Endodermal cell (in vitro differentiated cells): ENCODE results near the gene IL12RB2. TPM values are rescaled to one million over a fixed set of nuclear protein-coding genes. Genes with fewer than 3 reads are reported as not detected.

Experiments used
- DNase-seq: peaks from one replicate; pipeline ENCODE4 v3.0.0-alpha.2; 2017
- H3K27ac ChIP-seq: 2 replicates; pipeline ENCODE4 v1.5.1; 2013; ENCODE audit warnings: mild to moderate bottlenecking, low read depth, low read length, moderate library complexity
- H3K27me3 ChIP-seq: 2 replicates; pipeline ENCODE4 v1.6.1; 2013; ENCODE audit warnings: mild to moderate bottlenecking, low read length, moderate library complexity; ENCODE audit not compliant: insufficient read depth, control insufficient read depth, poor library complexity, severe bottlenecking
- H3K36me3 ChIP-seq: 2 replicates; pipeline ENCODE4 v1.7.0; 2013; ENCODE audit warnings: mild to moderate bottlenecking, low read length, moderate library complexity; ENCODE audit not compliant: control insufficient read depth, insufficient read depth
- H3K4me1 ChIP-seq: one replicate; pipeline ENCODE4 v1.7.0; 2013; ENCODE audit warnings: low read length; ENCODE audit not compliant: control insufficient read depth, insufficient read depth
- H3K4me3 ChIP-seq: 2 replicates; pipeline ENCODE4 v1.5.1; 2013; ENCODE audit warnings: mild to moderate bottlenecking, low read length, moderate library complexity
- H3K9ac ChIP-seq: 2 replicates; pipeline ENCODE4 v1.6.1; 2013; ENCODE audit warnings: mild to moderate bottlenecking, low read length, moderate library complexity; ENCODE audit not compliant: poor library complexity, severe bottlenecking; ENCODE audit errors: extremely low read depth
- H3K9me3 ChIP-seq: 2 replicates; pipeline ENCODE4 v1.6.1; 2013; ENCODE audit warnings: mild to moderate bottlenecking, low read length, moderate library complexity; ENCODE audit not compliant: control insufficient read depth
- H3K27ac Mint-ChIP-seq: 2 replicates; pipeline ENCODE4 v1.8.0; 2020; ENCODE audit warnings: mixed read lengths
- H3K27me3 Mint-ChIP-seq: 2 replicates; pipeline ENCODE4 v1.8.0; 2021; ENCODE audit warnings: mild to moderate bottlenecking, mixed read lengths; ENCODE audit not compliant: insufficient read depth
- H3K36me3 Mint-ChIP-seq: 2 replicates; pipeline ENCODE4 v1.8.0; 2020; ENCODE audit warnings: low read depth, mixed read lengths
- H3K4me1 Mint-ChIP-seq: 2 replicates; pipeline ENCODE4 v1.8.0; 2020; ENCODE audit warnings: mixed read lengths
- H3K4me3 Mint-ChIP-seq: 2 replicates; pipeline ENCODE4 v1.8.0; 2020; ENCODE audit warnings: mild to moderate bottlenecking, moderate library complexity, mixed read lengths
- H3K9me3 Mint-ChIP-seq: 2 replicates; pipeline ENCODE4 v1.8.0; 2020; ENCODE audit warnings: mild to moderate bottlenecking, mixed read lengths
- WGBS, 2 experiments: methylation state at CpG; one replicate each; pipeline versions ENCODE4 v1.1.5 to v1.1.7; 2013; ENCODE audit warnings: missing lambda C conversion rate in 2 of 2, mixed read lengths in 1 of 2; ENCODE audit not compliant: insufficient coverage in 1 of 2, insufficient read length in 1 of 2; 5-methylcytosine and 5-hydroxymethylcytosine counted together
- total RNA-seq, 2 donors: library from RNA; stranded (reverse); fragmentation: NEBNext Ultra II Directional in 1 of 2; extraction: Animal tissue kit (Norgen Biotek cat#: 25700) in 1 of 2; gene quantifications; 2 replicates in 1 of 2; 3 replicates in 1 of 2; pipeline ENCODE4 v1.2.1, GENCODE V29; 2021
- TF ChIP-seq, protein P1 (sequence below): fragments of 200-600 bp; sonication (generic); conservative IDR thresholded peaks from 2 replicates; pipeline ENCODE4 v1.5.0; 2021; ENCODE audit warnings: antibody characterized with exemption, mild to moderate bottlenecking

Gene IL12RB2
- total RNA-seq, 2 donors from 2014 or later: 0.29 TPM; not detected in 1

- no peak overlapping the region for H3K4me3 ChIP-seq
- H3K27me3 ChIP-seq: peaks cover 8% of the 10 kb centered on the region
- H3K27me3 Mint-ChIP-seq: peaks cover 15% of the 10 kb centered on the region
- H3K36me3 Mint-ChIP-seq: no peaks in the 10 kb centered on the region
- H3K9me3 Mint-ChIP-seq: no peaks in the 10 kb centered on the region
- H3K27ac Mint-ChIP-seq: no peak overlapping the region
- 84 to 93% methylated on average over 5 to 8 of the region's 8 CpGs for WGBS, 2 experiments
- no peak for DNase-seq
- H3K9ac ChIP-seq: no peak overlapping the region
- no peak overlapping the region for H3K4me3 Mint-ChIP-seq
- H3K4me1 ChIP-seq: no peaks in the 10 kb centered on the region
- no peaks in the 10 kb centered on the region for H3K4me1 Mint-ChIP-seq
- no peaks in the 10 kb centered on the region for H3K36me3 ChIP-seq
- TF ChIP-seq, protein P1, sequence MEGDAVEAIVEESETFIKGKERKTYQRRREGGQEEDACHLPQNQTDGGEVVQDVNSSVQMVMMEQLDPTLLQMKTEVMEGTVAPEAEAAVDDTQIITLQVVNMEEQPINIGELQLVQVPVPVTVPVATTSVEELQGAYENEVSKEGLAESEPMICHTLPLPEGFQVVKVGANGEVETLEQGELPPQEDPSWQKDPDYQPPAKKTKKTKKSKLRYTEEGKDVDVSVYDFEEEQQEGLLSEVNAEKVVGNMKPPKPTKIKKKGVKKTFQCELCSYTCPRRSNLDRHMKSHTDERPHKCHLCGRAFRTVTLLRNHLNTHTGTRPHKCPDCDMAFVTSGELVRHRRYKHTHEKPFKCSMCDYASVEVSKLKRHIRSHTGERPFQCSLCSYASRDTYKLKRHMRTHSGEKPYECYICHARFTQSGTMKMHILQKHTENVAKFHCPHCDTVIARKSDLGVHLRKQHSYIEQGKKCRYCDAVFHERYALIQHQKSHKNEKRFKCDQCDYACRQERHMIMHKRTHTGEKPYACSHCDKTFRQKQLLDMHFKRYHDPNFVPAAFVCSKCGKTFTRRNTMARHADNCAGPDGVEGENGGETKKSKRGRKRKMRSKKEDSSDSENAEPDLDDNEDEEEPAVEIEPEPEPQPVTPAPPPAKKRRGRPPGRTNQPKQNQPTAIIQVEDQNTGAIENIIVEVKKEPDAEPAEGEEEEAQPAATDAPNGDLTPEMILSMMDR: no peak
- H3K9me3 ChIP-seq: no peaks in the 10 kb centered on the region
- no peak overlapping the region for H3K27ac ChIP-seq
Measured at GRCh38 chr1:67313934-67314671, 6.4 kb downstream of the IL12RB2 start.

- no peak overlapping the region for H3K4me3 Mint-ChIP-seq
- Histone ChIP-seq H3K9ac (no peak overlapping the region), H3K4me1 (no peaks in the 10 kb centered on the region), H3K36me3 (no peaks in the 10 kb centered on the region), H3K27me3 (peaks cover 2% of the 10 kb centered on the region), H3K9me3 (no peaks in the 10 kb centered on the region), H3K4me3 (no peak overlapping the region), H3K27ac (no peak overlapping the region)
- no peak for DNase-seq
- no peaks in the 10 kb centered on the region for H3K4me1 Mint-ChIP-seq
- TF ChIP-seq, protein P1: no peak
- no peaks in the 10 kb centered on the region for H3K36me3 Mint-ChIP-seq
- peaks cover 10% of the 10 kb centered on the region for H3K27me3 Mint-ChIP-seq
- no peak overlapping the region for H3K27ac Mint-ChIP-seq
- 24% methylated on average over 5 of the region's 5 CpGs; no CpG with 5 or more reads in 1 of the 2 experiments for WGBS, 2 experiments
- H3K9me3 Mint-ChIP-seq: no peaks in the 10 kb centered on the region
Measured at GRCh38 chr1:67314696-67315095, 7.0 kb downstream of the IL12RB2 start.

- Histone ChIP-seq H3K4me3 (no peak overlapping the region), H3K9ac (no peak overlapping the region)
- WGBS, 2 experiments: 90 to 93% methylated on average over 5 to 7 of the region's 8 CpGs
Measured at GRCh38 chr1:67316180-67316902, 8.7 kb downstream of the IL12RB2 start.

More at GRCh38 chr1:67316180-67316902, 8.7 kb downstream of the IL12RB2 start:
- Histone ChIP-seq H3K9me3 (no peaks in the 10 kb centered on the region), H3K27ac (no peak overlapping the region), H3K27me3 (no peaks in the 10 kb centered on the region), H3K36me3 (no peaks in the 10 kb centered on the region), H3K4me1 (no peaks in the 10 kb centered on the region)
- H3K4me1 Mint-ChIP-seq: no peaks in the 10 kb centered on the region
- TF ChIP-seq, protein P1: no peak
- H3K27me3 Mint-ChIP-seq: no peaks in the 10 kb centered on the region
- no peaks in the 10 kb centered on the region for H3K9me3 Mint-ChIP-seq
- H3K4me3 Mint-ChIP-seq: no peak overlapping the region
- H3K27ac Mint-ChIP-seq: no peak overlapping the region
- H3K36me3 Mint-ChIP-seq: no peaks in the 10 kb centered on the region
- no peak for DNase-seq
